A673 (cell line): Measurements from ENCODE around the gene CHMP2B.

Experiments
- CTCF ChIP-seq: fragments of 300-800, 200-600 bp; sonication (generic); conservative IDR thresholded peaks from 2 replicates; pipeline ENCODE4 v1.5.1; 2017; ENCODE audit warnings: low read depth, mild to moderate bottlenecking, antibody characterized with exemption, low read length, moderate library complexity, mixed read lengths
- EZH2 ChIP-seq: fragments of 200-600 bp; sonication (generic); IDR thresholded peaks from 2 replicates; pipeline ENCODE4 v1.6.1; 2017; ENCODE audit warnings: borderline replicate concordance, low read depth, mild to moderate bottlenecking, mixed read lengths, antibody characterized with exemption, low read length; ENCODE audit not compliant: poor library complexity, severe bottlenecking

DNA sequence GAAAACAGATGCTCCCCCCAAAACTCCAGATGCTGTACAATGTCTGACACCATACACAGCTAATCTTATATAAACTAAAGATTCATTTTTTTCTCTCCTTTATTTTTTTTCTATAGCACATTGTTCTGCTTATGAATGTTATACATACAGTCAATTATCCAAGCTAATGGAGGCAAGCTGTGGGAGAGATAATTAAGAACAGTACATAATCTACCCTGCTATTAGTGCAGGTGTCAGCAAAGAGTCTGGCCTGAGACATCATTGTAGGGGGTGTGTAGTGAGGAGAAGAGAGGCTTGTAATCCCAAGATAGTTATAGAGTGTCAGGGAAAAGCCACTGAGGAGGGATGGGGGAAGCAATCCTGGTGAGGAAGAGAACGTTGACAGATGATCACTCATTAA lies 25.4 kb upstream of the CHMP2B start:
- TF ChIP-seq CTCF (no peak), EZH2 (no peak)
